GM06990 (cell line): ENCODE data around the gene RHPN2.

Experiments
- DNase-seq: peaks from one replicate; pipeline ENCODE4 v3.0.0-alpha.2; 2011; ENCODE audit not compliant: insufficient read length; ENCODE audit errors: extremely low read depth
- H3K27me3 ChIP-seq: replicated peaks from 2 replicates; pipeline ENCODE4 v1.6.0; 2011; ENCODE audit warnings: low read length; ENCODE audit not compliant: control insufficient read depth, insufficient read depth
- H3K36me3 ChIP-seq: 2 replicates; pipeline ENCODE4 v1.5.1; 2011; ENCODE audit warnings: low read length; ENCODE audit not compliant: control insufficient read depth, insufficient read depth
- H3K4me3 ChIP-seq: replicated peaks from 2 replicates; pipeline ENCODE4 v1.5.1; 2011; ENCODE audit warnings: low read depth, mild to moderate bottlenecking, control low read depth, low read length
- TF ChIP-seq, protein P1 (sequence below): IDR thresholded peaks from 2 replicates; pipeline ENCODE4 v1.5.1; 2011; ENCODE audit warnings: low read length, control low read depth, mild to moderate bottlenecking, inconsistent platforms; ENCODE audit not compliant: insufficient read depth, poor library complexity, severe bottlenecking

RHPN2 gene

DNA sequence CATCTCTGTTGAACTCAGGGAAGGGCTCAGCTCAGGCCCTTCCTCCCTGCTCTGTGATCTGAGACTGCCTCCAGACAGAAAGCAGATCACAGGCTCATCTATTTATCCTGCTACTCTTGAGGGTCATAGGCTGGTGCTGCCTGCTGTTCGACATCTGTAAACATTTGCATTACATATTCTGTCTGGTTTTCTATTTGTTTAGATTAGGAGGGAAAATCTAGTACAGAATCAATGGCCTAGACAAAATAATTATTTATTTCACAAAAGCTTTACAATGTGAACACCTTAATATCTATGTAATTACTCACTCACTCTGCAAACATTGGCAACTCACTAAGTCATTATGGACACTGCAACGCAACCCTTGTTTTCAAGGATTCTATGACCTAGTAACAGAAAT lies 135.9 kb downstream of the RHPN2 start:
- Histone ChIP-seq H3K4me3 (no peak overlapping the region), H3K36me3 (peaks cover 4% of the 10 kb centered on the region; the same call in 1 of the 2 replicates), H3K27me3 (no peaks in the 10 kb centered on the region)
- DNase-seq = no peak
- TF ChIP-seq, protein P1, sequence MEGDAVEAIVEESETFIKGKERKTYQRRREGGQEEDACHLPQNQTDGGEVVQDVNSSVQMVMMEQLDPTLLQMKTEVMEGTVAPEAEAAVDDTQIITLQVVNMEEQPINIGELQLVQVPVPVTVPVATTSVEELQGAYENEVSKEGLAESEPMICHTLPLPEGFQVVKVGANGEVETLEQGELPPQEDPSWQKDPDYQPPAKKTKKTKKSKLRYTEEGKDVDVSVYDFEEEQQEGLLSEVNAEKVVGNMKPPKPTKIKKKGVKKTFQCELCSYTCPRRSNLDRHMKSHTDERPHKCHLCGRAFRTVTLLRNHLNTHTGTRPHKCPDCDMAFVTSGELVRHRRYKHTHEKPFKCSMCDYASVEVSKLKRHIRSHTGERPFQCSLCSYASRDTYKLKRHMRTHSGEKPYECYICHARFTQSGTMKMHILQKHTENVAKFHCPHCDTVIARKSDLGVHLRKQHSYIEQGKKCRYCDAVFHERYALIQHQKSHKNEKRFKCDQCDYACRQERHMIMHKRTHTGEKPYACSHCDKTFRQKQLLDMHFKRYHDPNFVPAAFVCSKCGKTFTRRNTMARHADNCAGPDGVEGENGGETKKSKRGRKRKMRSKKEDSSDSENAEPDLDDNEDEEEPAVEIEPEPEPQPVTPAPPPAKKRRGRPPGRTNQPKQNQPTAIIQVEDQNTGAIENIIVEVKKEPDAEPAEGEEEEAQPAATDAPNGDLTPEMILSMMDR = no peak
